ENCODE data around the gene GALNT10.

GALNT10 gene

GRCh38 chr5:154335065-154335448 is 144.5 kb downstream of the GALNT10 start:
- Histone ChIP-seq H3K9ac (ENCODE audit: low read length in 2 of 2) (no peak overlapping the region), H3K4me3 (ENCODE audit: low read length in 2 of 2) (no peak overlapping the region), H3K27ac (ENCODE audit: low read length) (no peak overlapping the region), H3K27me3 (ENCODE audit: control insufficient read depth in 1 of 2, insufficient read depth in 2 of 2, low read length in 2 of 2) (no peaks in the 10 kb centered on the region), H3K9me3 (ENCODE audit: control insufficient read depth in 2 of 2, low read length in 2 of 2) (no peaks in the 10 kb centered on the region), H3K4me1 (ENCODE audit: control insufficient read depth, insufficient read depth, low read length) (no peaks in the 10 kb centered on the region), H3K36me3 (ENCODE audit: control insufficient read depth in 2 of 2, insufficient read depth in 2 of 2, low read length in 2 of 2) (peaks cover 4 to 17% of the 10 kb centered on the region in 2 donors)

- Histone ChIP-seq H3K9me3 (ENCODE audit: control insufficient read depth in 2 of 2, low read length in 2 of 2) (no peaks in the 10 kb centered on the region), H3K4me3 (ENCODE audit: low read length in 2 of 2) (no peak overlapping the region), H3K9ac (ENCODE audit: low read length in 2 of 2) (no peak overlapping the region), H3K36me3 (ENCODE audit: control insufficient read depth in 2 of 2, insufficient read depth in 2 of 2, low read length in 2 of 2) (peaks cover 0 to 7% of the 10 kb centered on the region in 2 donors), H3K27me3 (ENCODE audit: control insufficient read depth in 1 of 2, insufficient read depth in 2 of 2, low read length in 2 of 2) (no peaks in the 10 kb centered on the region), H3K4me1 (ENCODE audit: control insufficient read depth, insufficient read depth, low read length) (no peaks in the 10 kb centered on the region), H3K27ac (ENCODE audit: low read length) (no peak overlapping the region)
Measured at GRCh38 chr5:154341620-154342019, 151.1 kb downstream of the GALNT10 start.

GRCh38 chr5:154342211-154342610 is 151.7 kb downstream of the GALNT10 start:
- Histone ChIP-seq H3K4me1 (ENCODE audit: control insufficient read depth, insufficient read depth, low read length) (no peaks in the 10 kb centered on the region), H3K9me3 (ENCODE audit: control insufficient read depth in 2 of 2, low read length in 2 of 2) (no peaks in the 10 kb centered on the region), H3K27me3 (ENCODE audit: control insufficient read depth in 1 of 2, insufficient read depth in 2 of 2, low read length in 2 of 2) (no peaks in the 10 kb centered on the region), H3K9ac (ENCODE audit: low read length in 2 of 2) (no peak overlapping the region), H3K4me3 (ENCODE audit: low read length in 2 of 2) (no peak overlapping the region), H3K36me3 (ENCODE audit: control insufficient read depth in 2 of 2, insufficient read depth in 2 of 2, low read length in 2 of 2) (peaks cover 0 to 7% of the 10 kb centered on the region in 2 donors), H3K27ac (ENCODE audit: low read length) (no peak overlapping the region)

- no peak overlapping the region for H3K9ac ChIP-seq (ENCODE audit: low read length in 2 of 2)
- H3K27me3 ChIP-seq (ENCODE audit: control insufficient read depth in 1 of 2, insufficient read depth in 2 of 2, low read length in 2 of 2) = no peaks in the 10 kb centered on the region
- no peaks in the 10 kb centered on the region for H3K9me3 ChIP-seq (ENCODE audit: control insufficient read depth in 2 of 2, low read length in 2 of 2)
- no peaks in the 10 kb centered on the region for H3K4me1 ChIP-seq (ENCODE audit: control insufficient read depth, insufficient read depth, low read length)
- H3K4me3 ChIP-seq (ENCODE audit: low read length in 2 of 2) = no peak overlapping the region
- no peak overlapping the region for H3K27ac ChIP-seq (ENCODE audit: low read length)
- peaks cover 0 to 3% of the 10 kb centered on the region in 2 donors for H3K36me3 ChIP-seq (ENCODE audit: control insufficient read depth in 2 of 2, insufficient read depth in 2 of 2, low read length in 2 of 2)
Measured at GRCh38 chr5:154342963-154343362, 152.4 kb downstream of the GALNT10 start.

GRCh38 chr5:154344461-154344860 is 153.9 kb downstream of the GALNT10 start:
- H3K9me3 ChIP-seq (ENCODE audit: control insufficient read depth in 2 of 2, low read length in 2 of 2) = no peaks in the 10 kb centered on the region
- H3K9ac ChIP-seq (ENCODE audit: low read length in 2 of 2) = no peak overlapping the region
- H3K4me3 ChIP-seq (ENCODE audit: low read length in 2 of 2) = no peak overlapping the region
- H3K27me3 ChIP-seq (ENCODE audit: control insufficient read depth in 1 of 2, insufficient read depth in 2 of 2, low read length in 2 of 2) = no peaks in the 10 kb centered on the region
- H3K36me3 ChIP-seq (ENCODE audit: control insufficient read depth in 2 of 2, insufficient read depth in 2 of 2, low read length in 2 of 2) = no peaks in the 10 kb centered on the region
- no peaks in the 10 kb centered on the region for H3K4me1 ChIP-seq (ENCODE audit: control insufficient read depth, insufficient read depth, low read length)
- no peak overlapping the region for H3K27ac ChIP-seq (ENCODE audit: low read length)

GRCh38 chr5:154345255-154345952 is 154.9 kb downstream of the GALNT10 start:
- H3K4me3 ChIP-seq (ENCODE audit: low read length in 2 of 2) = no peak overlapping the region
- H3K27me3 ChIP-seq (ENCODE audit: control insufficient read depth in 1 of 2, insufficient read depth in 2 of 2, low read length in 2 of 2) = no peaks in the 10 kb centered on the region
- no peaks in the 10 kb centered on the region for H3K9me3 ChIP-seq (ENCODE audit: control insufficient read depth in 2 of 2, low read length in 2 of 2)
- no peak overlapping the region for H3K27ac ChIP-seq (ENCODE audit: low read length)
- no peaks in the 10 kb centered on the region for H3K36me3 ChIP-seq (ENCODE audit: control insufficient read depth in 2 of 2, insufficient read depth in 2 of 2, low read length in 2 of 2)
- no peak overlapping the region for H3K9ac ChIP-seq (ENCODE audit: low read length in 2 of 2)
- no peaks in the 10 kb centered on the region for H3K4me1 ChIP-seq (ENCODE audit: control insufficient read depth, insufficient read depth, low read length)

GRCh38 chr5:154346427-154346826 is 155.9 kb downstream of the GALNT10 start:
- no peak overlapping the region for H3K4me3 ChIP-seq (ENCODE audit: low read length in 2 of 2)
- no peaks in the 10 kb centered on the region for H3K27me3 ChIP-seq (ENCODE audit: control insufficient read depth in 1 of 2, insufficient read depth in 2 of 2, low read length in 2 of 2)
- H3K9ac ChIP-seq (ENCODE audit: low read length in 2 of 2) = no peak overlapping the region
- H3K9me3 ChIP-seq (ENCODE audit: control insufficient read depth in 2 of 2, low read length in 2 of 2) = no peaks in the 10 kb centered on the region
- no peaks in the 10 kb centered on the region for H3K4me1 ChIP-seq (ENCODE audit: control insufficient read depth, insufficient read depth, low read length)
- no peak overlapping the region for H3K27ac ChIP-seq (ENCODE audit: low read length)
- no peaks in the 10 kb centered on the region for H3K36me3 ChIP-seq (ENCODE audit: control insufficient read depth in 2 of 2, insufficient read depth in 2 of 2, low read length in 2 of 2)

- no peak overlapping the region for H3K9ac ChIP-seq (ENCODE audit: low read length in 2 of 2)
- H3K4me3 ChIP-seq (ENCODE audit: low read length in 2 of 2) = no peak overlapping the region
- H3K36me3 ChIP-seq (ENCODE audit: control insufficient read depth in 2 of 2, insufficient read depth in 2 of 2, low read length in 2 of 2) = peaks cover 0 to 3% of the 10 kb centered on the region in 2 donors
- H3K27ac ChIP-seq (ENCODE audit: low read length) = no peak overlapping the region
- H3K27me3 ChIP-seq (ENCODE audit: control insufficient read depth in 1 of 2, insufficient read depth in 2 of 2, low read length in 2 of 2) = no peaks in the 10 kb centered on the region
- H3K4me1 ChIP-seq (ENCODE audit: control insufficient read depth, insufficient read depth, low read length) = no peaks in the 10 kb centered on the region
- no peaks in the 10 kb centered on the region for H3K9me3 ChIP-seq (ENCODE audit: control insufficient read depth in 2 of 2, low read length in 2 of 2)
Measured at GRCh38 chr5:154349626-154350264, 159.2 kb downstream of the GALNT10 start.

GRCh38 chr5:154351141-154351540 is 160.6 kb downstream of the GALNT10 start:
- no peak overlapping the region for H3K4me3 ChIP-seq (ENCODE audit: low read length in 2 of 2)
- H3K9ac ChIP-seq (ENCODE audit: low read length in 2 of 2) = no peak overlapping the region
- no peak overlapping the region for H3K27ac ChIP-seq (ENCODE audit: low read length)
- H3K9me3 ChIP-seq (ENCODE audit: control insufficient read depth in 2 of 2, low read length in 2 of 2) = no peaks in the 10 kb centered on the region
- H3K4me1 ChIP-seq (ENCODE audit: control insufficient read depth, insufficient read depth, low read length) = peaks cover 3% of the 10 kb centered on the region
- H3K36me3 ChIP-seq (ENCODE audit: control insufficient read depth in 2 of 2, insufficient read depth in 2 of 2, low read length in 2 of 2) = peaks cover 0 to 3% of the 10 kb centered on the region in 2 donors
- H3K27me3 ChIP-seq (ENCODE audit: control insufficient read depth in 1 of 2, insufficient read depth in 2 of 2, low read length in 2 of 2) = no peaks in the 10 kb centered on the region

GRCh38 chr5:154351566-154351965 is 161.0 kb downstream of the GALNT10 start:
- no peak overlapping the region for H3K4me3 ChIP-seq (ENCODE audit: low read length in 2 of 2)
- H3K27ac ChIP-seq (ENCODE audit: low read length) = no peak overlapping the region
- H3K27me3 ChIP-seq (ENCODE audit: control insufficient read depth in 1 of 2, insufficient read depth in 2 of 2, low read length in 2 of 2) = no peaks in the 10 kb centered on the region
- peaks cover 3% of the 10 kb centered on the region for H3K4me1 ChIP-seq (ENCODE audit: control insufficient read depth, insufficient read depth, low read length)
- no peak overlapping the region for H3K9ac ChIP-seq (ENCODE audit: low read length in 2 of 2)
- H3K36me3 ChIP-seq (ENCODE audit: control insufficient read depth in 2 of 2, insufficient read depth in 2 of 2, low read length in 2 of 2) = peaks cover 0 to 3% of the 10 kb centered on the region in 2 donors
- H3K9me3 ChIP-seq (ENCODE audit: control insufficient read depth in 2 of 2, low read length in 2 of 2) = no peaks in the 10 kb centered on the region

- Histone ChIP-seq H3K9me3 (ENCODE audit: control insufficient read depth in 2 of 2, low read length in 2 of 2) (no peaks in the 10 kb centered on the region), H3K4me3 (ENCODE audit: low read length in 2 of 2) (no peak overlapping the region), H3K36me3 (ENCODE audit: control insufficient read depth in 2 of 2, insufficient read depth in 2 of 2, low read length in 2 of 2) (peaks cover 0 to 3% of the 10 kb centered on the region in 2 donors), H3K4me1 (ENCODE audit: control insufficient read depth, insufficient read depth, low read length) (peaks cover 3% of the 10 kb centered on the region), H3K27ac (ENCODE audit: low read length) (no peak overlapping the region), H3K27me3 (ENCODE audit: control insufficient read depth in 1 of 2, insufficient read depth in 2 of 2, low read length in 2 of 2) (no peaks in the 10 kb centered on the region), H3K9ac (ENCODE audit: low read length in 2 of 2) (no peak overlapping the region)
Measured at GRCh38 chr5:154352960-154353548, 162.5 kb downstream of the GALNT10 start.
